ENCODE data around the gene POLD2. TPM values are rescaled to one million over a fixed set of nuclear protein-coding genes. Genes with fewer than 3 reads are reported as not detected.

The POLD2 gene
- total RNA-seq, 3 donors from 2014 or later (not counting 1 experiment from before 2014, with no cell fraction given): 30.1 to 38.3 (median 38.1) TPM

GRCh38 chr7:44145479-44145968 is 22.2 kb upstream of the POLD2 start:
- Histone ChIP-seq H3K4me1 (ENCODE audit: control insufficient read depth, insufficient read depth, low read length) (peaks cover 18% of the 10 kb centered on the region), H3K4me3 (ENCODE audit: low read length) (peak overlapping the region; percentile 36), H3K27me3 (ENCODE audit: control insufficient read depth, insufficient read depth, low read length) (peaks cover 11% of the 10 kb centered on the region), H3K36me3 (ENCODE audit: control insufficient read depth, insufficient read depth, low read length) (no peaks in the 10 kb centered on the region), H3K9me3 (ENCODE audit: control insufficient read depth, insufficient read depth, low read length) (no peaks in the 10 kb centered on the region), H3K27ac (ENCODE audit: low read length) (no peak overlapping the region)
- Mint-ChIP-seq H3K4me1 (peaks cover 0 to 6% of the 10 kb centered on the region in 2 donors), H3K27me3 (ENCODE audit: low read depth in 2 of 2) (peaks cover 0 to 6% of the 10 kb centered on the region in 2 donors), H3K4me3 (peak overlapping the region; percentile 65), H3K27ac (no peak overlapping the region), H3K36me3 (no peaks in the 10 kb centered on the region), H3K9me3 (no peaks in the 10 kb centered on the region)
- WGBS (ENCODE audit: insufficient coverage): 13% methylated on average over 53 of the region's 53 CpGs
- intact Hi-C loops (cut with micrococcal nuclease): no loop called here
- peak; percentile 30 to 79 for DNase-seq
- peak; percentile 50 to 73 (median 72) for ATAC-seq
- TF ChIP-seq, protein P1, sequence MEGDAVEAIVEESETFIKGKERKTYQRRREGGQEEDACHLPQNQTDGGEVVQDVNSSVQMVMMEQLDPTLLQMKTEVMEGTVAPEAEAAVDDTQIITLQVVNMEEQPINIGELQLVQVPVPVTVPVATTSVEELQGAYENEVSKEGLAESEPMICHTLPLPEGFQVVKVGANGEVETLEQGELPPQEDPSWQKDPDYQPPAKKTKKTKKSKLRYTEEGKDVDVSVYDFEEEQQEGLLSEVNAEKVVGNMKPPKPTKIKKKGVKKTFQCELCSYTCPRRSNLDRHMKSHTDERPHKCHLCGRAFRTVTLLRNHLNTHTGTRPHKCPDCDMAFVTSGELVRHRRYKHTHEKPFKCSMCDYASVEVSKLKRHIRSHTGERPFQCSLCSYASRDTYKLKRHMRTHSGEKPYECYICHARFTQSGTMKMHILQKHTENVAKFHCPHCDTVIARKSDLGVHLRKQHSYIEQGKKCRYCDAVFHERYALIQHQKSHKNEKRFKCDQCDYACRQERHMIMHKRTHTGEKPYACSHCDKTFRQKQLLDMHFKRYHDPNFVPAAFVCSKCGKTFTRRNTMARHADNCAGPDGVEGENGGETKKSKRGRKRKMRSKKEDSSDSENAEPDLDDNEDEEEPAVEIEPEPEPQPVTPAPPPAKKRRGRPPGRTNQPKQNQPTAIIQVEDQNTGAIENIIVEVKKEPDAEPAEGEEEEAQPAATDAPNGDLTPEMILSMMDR (IDR thresholded peaks at IDR 0.05): no peak

DNA sequence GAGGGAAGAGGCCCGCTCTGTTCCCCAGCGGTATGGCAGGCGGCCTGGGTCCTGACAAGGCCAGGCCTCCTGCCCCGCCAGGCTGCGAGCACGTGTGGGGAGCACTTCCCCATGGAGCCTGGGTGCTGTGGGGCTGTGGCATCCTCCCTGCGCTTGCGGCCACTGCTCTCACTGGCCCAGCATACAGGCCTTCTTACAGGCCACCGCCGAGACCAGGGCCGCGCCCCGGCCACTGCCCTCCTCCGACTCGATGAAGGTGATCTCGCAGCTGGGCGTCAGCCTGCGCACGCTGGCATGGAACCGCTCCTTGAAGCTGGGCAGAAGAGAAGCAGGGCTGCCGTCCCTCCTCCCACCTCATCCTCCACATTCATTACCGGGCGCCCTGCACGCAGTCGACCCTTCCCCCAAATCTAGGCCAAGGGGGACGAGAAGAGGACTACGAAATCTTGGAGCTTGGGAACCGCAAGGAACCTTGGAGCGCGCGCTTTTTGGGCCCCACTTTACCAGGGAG is 21.7 kb upstream of the POLD2 start:
- ATAC-seq: no peak
- Mint-ChIP-seq H3K4me1 (peaks cover 0 to 6% of the 10 kb centered on the region in 2 donors), H3K27ac (no peak overlapping the region), H3K4me3 (peak overlapping the region; percentile 65), H3K27me3 (ENCODE audit: low read depth in 2 of 2) (peaks cover 0 to 6% of the 10 kb centered on the region in 2 donors), H3K9me3 (no peaks in the 10 kb centered on the region), H3K36me3 (no peaks in the 10 kb centered on the region)
- Histone ChIP-seq H3K27me3 (ENCODE audit: control insufficient read depth, insufficient read depth, low read length) (peaks cover 11% of the 10 kb centered on the region), H3K36me3 (ENCODE audit: control insufficient read depth, insufficient read depth, low read length) (no peaks in the 10 kb centered on the region), H3K4me1 (ENCODE audit: control insufficient read depth, insufficient read depth, low read length) (peaks cover 16% of the 10 kb centered on the region), H3K4me3 (ENCODE audit: low read length) (no peak overlapping the region), H3K9me3 (ENCODE audit: control insufficient read depth, insufficient read depth, low read length) (no peaks in the 10 kb centered on the region), H3K27ac (ENCODE audit: low read length) (no peak overlapping the region)
- 65% methylated on average over 31 of the region's 31 CpGs for WGBS (ENCODE audit: insufficient coverage)
- TF ChIP-seq, protein P1 (IDR thresholded peaks at IDR 0.05): no peak
- intact Hi-C loops (cut with micrococcal nuclease): no loop called here
- no peak for DNase-seq

DNA sequence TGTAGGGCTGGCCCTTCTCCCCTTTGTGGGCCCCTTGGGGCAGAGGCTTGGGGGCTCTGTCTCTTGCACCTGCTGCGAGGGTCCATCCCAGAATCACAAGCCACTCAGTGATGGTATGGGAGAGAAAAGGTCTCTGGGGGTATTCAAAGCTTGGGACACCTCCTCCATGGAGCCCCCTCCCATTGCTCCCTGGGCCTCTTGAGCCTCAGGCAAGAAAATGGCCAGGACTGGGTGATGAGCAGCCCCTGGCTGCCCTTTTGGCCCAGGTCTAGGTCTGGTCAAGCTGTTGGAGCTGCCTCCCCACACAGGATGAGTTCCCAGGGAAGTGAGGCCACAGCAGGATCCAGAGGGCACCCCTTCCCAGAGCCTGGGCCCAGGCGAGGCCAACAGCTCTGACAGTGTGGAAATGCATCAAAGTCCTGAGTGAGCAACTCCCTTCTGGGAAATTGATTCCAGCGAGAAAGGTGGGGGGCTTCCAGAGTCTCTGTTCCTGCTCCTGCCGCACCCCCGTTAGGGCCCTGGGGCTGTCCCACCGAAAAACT is 21.1 kb upstream of the POLD2 start:
- H3K36me3 ChIP-seq (ENCODE audit: control insufficient read depth, insufficient read depth, low read length): no peaks in the 10 kb centered on the region
- intact Hi-C loops (cut with micrococcal nuclease): no loop called here
- Mint-ChIP-seq H3K4me3 (no peak overlapping the region), H3K9me3 (no peaks in the 10 kb centered on the region), H3K4me1 (peaks cover 0 to 6% of the 10 kb centered on the region in 2 donors), H3K27ac (no peak overlapping the region), H3K36me3 (no peaks in the 10 kb centered on the region), H3K27me3 (ENCODE audit: low read depth in 2 of 2) (peaks cover 0 to 6% of the 10 kb centered on the region in 2 donors)
- no peak overlapping the region for H3K27ac ChIP-seq (ENCODE audit: low read length)
- no peaks in the 10 kb centered on the region for H3K9me3 ChIP-seq (ENCODE audit: control insufficient read depth, insufficient read depth, low read length)
- no peak for ATAC-seq
- no peak overlapping the region for H3K4me3 ChIP-seq (ENCODE audit: low read length)
- WGBS (ENCODE audit: insufficient coverage): 75% methylated on average over 5 of the region's 6 CpGs
- H3K4me1 ChIP-seq (ENCODE audit: control insufficient read depth, insufficient read depth, low read length): peaks cover 16% of the 10 kb centered on the region
- no peak for DNase-seq
- peaks cover 11% of the 10 kb centered on the region for H3K27me3 ChIP-seq (ENCODE audit: control insufficient read depth, insufficient read depth, low read length)
- TF ChIP-seq, protein P1 (IDR thresholded peaks at IDR 0.05): no peak

All from natural killer cell (primary cell).